GM18867 (cell line): Measurements from ENCODE around the gene ADGRD1.
"Not testable (repeated sequence)": the region's sequence is repeated elsewhere in the genome, so short reads cannot be mapped to it uniquely, and the experiment has no call there.

Experiments
- ATAC-seq: cut with Tn5 transposase; IDR thresholded peaks from one replicate; pipeline ENCODE4 v1.9.1; 2021; ENCODE audit warnings: mild to moderate bottlenecking, moderate library complexity; ENCODE audit not compliant: unreplicated experiment

The ADGRD1 gene

GRCh38 chr12:131113568-131114270 is 160.0 kb downstream of the ADGRD1 start:
- ATAC-seq, result no peak

GRCh38 chr12:131114271-131114670 is 160.6 kb downstream of the ADGRD1 start:
- no peak for ATAC-seq

DNA sequence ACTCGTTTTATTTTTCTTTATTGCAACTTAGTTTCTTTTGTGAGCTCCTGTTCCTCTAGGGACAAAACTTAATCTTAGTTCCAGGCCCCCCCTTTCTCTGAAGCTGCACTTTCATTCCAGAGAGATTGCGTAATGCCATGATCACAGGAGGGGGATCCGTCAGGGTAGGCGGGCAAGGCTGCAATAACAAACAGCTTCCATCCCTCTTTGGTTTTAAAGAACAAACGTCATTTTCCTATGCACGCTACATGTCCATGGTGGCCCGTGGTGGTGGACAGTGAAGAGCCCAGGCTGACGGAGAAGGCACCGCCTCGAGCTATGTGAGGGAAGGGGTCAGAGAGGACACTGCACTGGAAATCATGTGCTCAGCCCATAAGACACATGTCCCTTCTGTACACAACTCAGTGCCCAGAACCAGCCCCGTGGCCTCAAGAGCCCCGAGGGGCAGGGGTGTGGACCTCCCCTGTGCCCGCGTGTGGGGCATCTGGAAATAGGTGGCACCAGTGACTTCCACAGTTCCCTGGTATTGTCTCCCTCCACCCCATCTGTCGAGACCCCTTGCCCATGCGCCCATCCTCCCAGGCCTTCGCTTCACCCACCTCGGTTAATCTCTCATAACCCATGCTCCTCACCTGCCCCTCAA is 161.4 kb downstream of the ADGRD1 start:
- no peak for ATAC-seq

DNA sequence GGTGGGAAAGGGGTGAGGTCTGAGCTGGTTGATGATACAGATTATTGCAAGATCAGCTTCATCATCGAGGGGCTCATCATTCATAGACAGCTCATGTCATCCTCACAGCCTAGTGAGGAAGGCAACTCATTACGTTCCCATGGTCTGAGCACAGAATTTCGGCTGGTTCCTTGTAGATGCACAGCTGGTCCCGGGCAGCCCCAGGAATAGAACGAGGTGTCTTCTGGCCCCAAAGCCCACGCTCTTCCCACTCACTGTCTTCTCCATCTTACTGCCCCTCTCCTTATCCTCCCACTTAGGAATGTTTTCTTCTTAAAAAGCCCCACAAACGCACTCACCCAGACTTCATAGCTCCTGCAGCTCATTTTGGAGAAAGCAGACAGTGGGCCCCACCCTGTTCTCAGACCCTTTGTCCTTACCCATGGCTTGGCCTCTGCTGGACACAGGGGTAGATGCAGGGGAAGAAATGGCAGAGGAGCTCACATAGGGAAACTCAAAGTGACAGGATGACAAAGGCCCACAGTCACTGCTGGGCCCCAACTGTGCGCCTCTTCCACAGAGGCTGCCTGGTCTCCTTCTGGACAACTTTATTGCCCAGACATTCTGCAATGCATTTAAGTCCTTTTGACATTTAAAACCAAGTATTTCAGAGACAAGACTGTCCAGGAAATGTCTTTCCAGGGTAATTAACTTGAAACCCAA is 162.2 kb downstream of the ADGRD1 start:
- ATAC-seq, result no peak

DNA sequence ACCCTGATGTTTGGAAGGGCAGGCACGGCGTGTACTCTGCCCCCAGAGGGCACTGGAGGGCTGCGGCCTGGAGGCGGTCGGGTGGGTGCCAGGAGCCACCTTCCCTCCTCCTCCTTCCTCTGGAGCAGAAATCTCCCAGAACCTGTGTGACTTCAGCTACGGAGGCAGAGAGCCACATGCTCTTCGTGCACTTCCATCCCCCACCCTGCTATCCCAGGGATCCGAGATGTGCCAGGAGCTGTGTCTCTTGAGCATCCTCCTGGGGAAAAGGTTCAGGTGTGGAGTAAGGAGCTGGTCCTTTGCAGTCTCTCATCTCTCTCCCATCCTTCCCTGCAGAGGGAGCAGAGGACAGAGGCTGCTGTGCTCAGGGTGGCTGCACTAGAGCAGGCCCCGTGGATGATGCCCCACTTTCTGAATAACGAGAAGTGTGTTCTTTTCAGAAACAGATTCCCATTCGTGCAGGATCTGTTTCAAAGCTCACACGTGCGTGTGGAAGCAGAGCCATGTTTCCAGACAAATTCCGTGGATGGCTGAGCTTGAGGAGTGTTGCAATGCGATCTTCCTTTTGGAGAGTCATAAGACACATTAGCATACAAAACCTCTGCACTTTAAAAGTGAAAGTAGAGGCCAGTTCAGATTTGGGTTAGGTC is 162.9 kb downstream of the ADGRD1 start:
- no peak for ATAC-seq

GRCh38 chr12:131117438-131118245 is 163.9 kb downstream of the ADGRD1 start:
- no peak for ATAC-seq

- ATAC-seq, result no peak
These were observed 164.7 kb downstream of the ADGRD1 start for GRCh38 chr12:131118371-131118770.

GRCh38 chr12:131119345-131119744 is 165.6 kb downstream of the ADGRD1 start:
- ATAC-seq, result not testable (repeated sequence)

GRCh38 chr12:131119936-131120335 is 166.2 kb downstream of the ADGRD1 start:
- no peak for ATAC-seq

DNA sequence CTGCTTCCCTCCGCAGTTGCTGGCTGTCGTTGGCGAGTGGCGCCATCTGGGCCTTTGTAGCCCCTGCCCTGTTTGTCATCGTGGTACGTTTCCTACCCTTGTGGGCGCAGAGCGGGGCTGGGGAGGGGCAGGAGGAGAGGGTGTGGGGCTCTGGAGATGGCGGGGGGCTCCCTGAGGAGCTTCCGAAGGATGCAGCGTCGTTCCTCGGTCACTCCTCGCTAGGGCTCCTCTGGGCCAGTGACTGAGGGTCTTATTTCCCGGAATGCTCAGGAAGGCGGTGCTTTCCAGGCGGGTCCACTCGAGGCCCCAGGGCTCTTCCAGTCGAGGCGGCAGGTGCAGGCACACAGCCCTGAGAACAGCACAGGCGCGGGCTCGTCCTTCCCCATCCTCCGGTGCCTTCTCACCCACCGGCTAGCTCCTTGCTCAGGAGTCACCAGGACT is 167.1 kb downstream of the ADGRD1 start:
- no peak for ATAC-seq

- ATAC-seq, result no peak
These were observed 168.1 kb downstream of the ADGRD1 start for GRCh38 chr12:131121705-131122405.

- ATAC-seq, result no peak
These were observed 168.9 kb downstream of the ADGRD1 start for GRCh38 chr12:131122631-131123030.

DNA sequence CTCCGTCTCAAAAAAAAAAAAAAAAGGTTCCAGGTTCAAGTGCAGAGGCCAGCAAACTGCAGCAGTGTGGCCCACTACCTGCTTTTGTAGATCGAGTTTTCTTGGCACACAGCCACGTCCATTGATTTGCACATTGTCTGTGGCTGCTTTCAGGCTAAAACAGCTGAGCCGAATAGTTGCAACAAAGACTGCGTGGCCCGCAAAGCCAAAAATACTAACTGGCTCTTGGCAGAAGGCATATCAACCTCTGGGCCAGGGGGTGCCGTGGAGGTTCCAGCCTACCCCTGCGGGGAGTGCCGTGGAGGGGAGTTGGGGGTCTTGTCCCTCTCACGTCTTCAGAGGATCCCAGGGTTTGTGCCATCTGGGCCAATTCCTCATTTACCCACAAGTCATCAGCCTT is 170.1 kb downstream of the ADGRD1 start:
- ATAC-seq, result no peak

DNA sequence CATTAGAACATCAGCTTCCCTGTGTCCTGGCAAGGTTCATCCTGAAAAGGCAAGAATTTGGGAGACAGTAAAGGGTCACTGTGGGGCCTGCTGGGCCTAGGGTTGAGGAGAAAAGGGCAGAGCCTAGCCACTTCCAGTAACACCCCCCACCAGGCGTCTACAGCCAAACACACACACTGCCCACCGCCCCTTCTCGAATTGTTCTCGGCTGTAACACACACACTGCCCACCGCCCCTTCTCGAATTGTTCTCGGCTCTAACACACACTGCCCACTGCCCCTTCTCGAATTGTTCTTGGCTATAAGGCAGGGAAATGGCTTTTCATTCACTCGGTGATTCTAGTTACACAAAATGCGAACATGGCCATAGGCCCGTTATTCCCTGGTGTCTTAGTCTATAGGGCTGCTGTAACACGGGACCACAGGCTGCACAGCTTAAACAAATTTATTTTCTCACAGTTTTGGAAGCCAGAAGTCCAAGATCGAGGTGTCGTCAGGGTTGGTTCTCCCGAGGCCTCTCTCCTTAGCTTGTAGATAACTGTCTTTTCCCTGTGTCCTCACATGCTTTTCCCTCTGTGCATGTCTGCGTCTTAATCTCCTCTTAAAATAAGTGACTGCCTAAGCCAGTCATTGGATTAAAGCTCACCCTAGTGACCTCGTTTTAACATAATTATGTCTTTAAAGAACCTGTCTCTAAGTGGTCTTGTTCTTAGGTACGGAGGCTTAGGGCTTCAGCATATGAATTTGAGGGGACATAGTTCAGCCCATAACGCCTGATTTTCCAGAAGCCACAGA is 171.0 kb downstream of the ADGRD1 start:
- ATAC-seq, result no peak

- ATAC-seq, result no peak
These were observed 173.0 kb downstream of the ADGRD1 start for GRCh38 chr12:131126662-131127173.

GRCh38 chr12:131128556-131128955 is 174.8 kb downstream of the ADGRD1 start:
- no peak for ATAC-seq

DNA sequence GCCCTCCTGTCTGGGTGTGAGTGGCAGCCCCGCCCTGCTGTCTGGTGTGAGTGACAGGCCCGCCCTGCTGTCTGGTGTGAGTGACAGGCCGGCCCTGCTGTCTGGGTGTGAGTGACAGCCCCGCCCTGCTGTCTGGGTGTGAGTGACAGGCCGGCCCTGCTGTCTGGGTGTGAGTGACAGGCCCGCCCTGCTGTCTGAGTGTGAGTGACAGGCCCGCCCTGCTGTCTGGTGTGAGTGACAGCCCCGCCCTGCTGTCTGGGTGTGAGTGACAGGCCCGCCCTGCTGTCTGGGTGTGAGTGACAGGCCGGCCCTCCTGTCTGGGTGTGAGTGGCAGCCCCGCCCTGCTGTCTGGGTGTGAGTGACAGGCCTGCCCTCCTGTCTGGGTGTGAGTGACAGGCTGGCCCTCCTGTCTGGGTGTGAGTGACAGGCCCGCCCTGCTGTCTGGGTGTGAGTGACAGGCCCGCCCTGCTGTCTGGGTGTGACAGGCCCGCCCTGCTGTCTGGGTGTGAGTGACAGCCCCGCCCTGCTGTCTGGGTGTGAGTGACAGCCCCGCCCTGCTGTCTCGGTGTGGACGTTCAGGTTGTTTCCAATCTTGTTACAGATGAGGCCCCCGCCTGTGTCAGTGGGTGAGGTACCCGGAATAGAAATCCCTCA is 175.4 kb downstream of the ADGRD1 start:
- ATAC-seq, result not testable (repeated sequence)

GRCh38 chr12:131129839-131130238 is 176.1 kb downstream of the ADGRD1 start:
- no peak for ATAC-seq
